Neural progenitor cell (in vitro differentiated cells): ENCODE results near the gene PTGDR. TPM values are rescaled to one million over a fixed set of nuclear protein-coding genes. Genes with fewer than 3 reads are reported as not detected.

Experiments used
- DNase-seq: peaks from one replicate; pipeline ENCODE4 v3.0.0-alpha.2; 2016; ENCODE audit warnings: low spot score
- H2AFZ ChIP-seq: fragments of 200-600 bp; sonication (generic); replicated peaks from 2 replicates; pipeline ENCODE4 v1.6.1; 2016; ENCODE audit warnings: antibody characterized with exemption
- H3F3A ChIP-seq: fragments of 200-600 bp; sonication (generic); 2 replicates; pipeline ENCODE4 v1.6.1; 2016; ENCODE audit warnings: antibody characterized with exemption, low read depth
- H3K27ac ChIP-seq: fragments of 200-600 bp; sonication (generic); 2 replicates; pipeline ENCODE4 v1.5.1; 2016; ENCODE audit warnings: mild to moderate bottlenecking
- H3K27me3 ChIP-seq: fragments of 200-600 bp; sonication (generic); 2 replicates; pipeline ENCODE4 v1.6.1; 2016; ENCODE audit warnings: mild to moderate bottlenecking, moderate library complexity
- H3K36me3 ChIP-seq: fragments of 200-600 bp; sonication (generic); 2 replicates; pipeline ENCODE4 v1.5.1; 2016
- H3K4me1 ChIP-seq: fragments of 200-600 bp; sonication (generic); 2 replicates; pipeline ENCODE4 v1.6.1; 2016; ENCODE audit warnings: mixed run types
- H3K4me2 ChIP-seq: fragments of 200-600 bp; sonication (generic); 2 replicates; pipeline ENCODE4 v1.6.1; 2016
- H3K4me3 ChIP-seq: fragments of 200-600 bp; sonication (generic); 2 replicates; pipeline ENCODE4 v1.5.1; 2016
- H3K79me2 ChIP-seq: fragments of 200-600 bp; sonication (generic); 2 replicates; pipeline ENCODE4 v1.6.1; 2016; ENCODE audit warnings: low read depth
- H3K9ac ChIP-seq: fragments of 200-600 bp; sonication (generic); 2 replicates; pipeline ENCODE4 v1.6.1; 2016
- H3K9me3 ChIP-seq: fragments of 200-600 bp; sonication (generic); 2 replicates; pipeline ENCODE4 v1.5.1; 2016; ENCODE audit warnings: low read depth
- H4K20me1 ChIP-seq: fragments of 200-600 bp; sonication (generic); 2 replicates; pipeline ENCODE4 v1.6.1; 2016; ENCODE audit warnings: low read depth
- H3K27ac Mint-ChIP-seq: 3 replicates; pipeline ENCODE4 v1.8.0; 2021; ENCODE audit warnings: mixed read lengths
- H3K27me3 Mint-ChIP-seq: 2 replicates; pipeline ENCODE4 v1.8.0; 2022; ENCODE audit warnings: low read depth, mild to moderate bottlenecking, inconsistent platforms, moderate library complexity, mixed read lengths; ENCODE audit not compliant: insufficient read depth
- H3K36me3 Mint-ChIP-seq: 3 replicates; pipeline ENCODE4 v1.8.0; 2021; ENCODE audit warnings: mixed read lengths
- H3K4me1 Mint-ChIP-seq: 3 replicates; pipeline ENCODE4 v1.8.0; 2021; ENCODE audit warnings: mixed read lengths
- H3K4me3 Mint-ChIP-seq: 3 replicates; pipeline ENCODE4 v1.8.0; 2021; ENCODE audit warnings: mild to moderate bottlenecking, moderate library complexity, mixed read lengths
- H3K9me3 Mint-ChIP-seq: 3 replicates; pipeline ENCODE4 v1.8.0; 2020; ENCODE audit warnings: mixed read lengths
- EZH2 ChIP-seq: fragments of 200-600 bp; sonication (generic); IDR thresholded peaks from 2 replicates; pipeline ENCODE4 v1.6.1; 2017; ENCODE audit warnings: antibody characterized with exemption, mild to moderate bottlenecking, moderate library complexity
- EZH2phosphoT487 ChIP-seq: fragments of 200-600 bp; sonication (generic); IDR thresholded peaks from 2 replicates; pipeline ENCODE4 v1.6.1; 2017; ENCODE audit warnings: antibody characterized with exemption
- total RNA-seq: library from RNA; depleted of rRNA; stranded (reverse); fragments of >200 nt; gene quantifications from 2 replicates; pipeline ENCODE4 v1.2.3, GENCODE V29; 2015; ENCODE audit warnings: low replicate concordance
- TF ChIP-seq, protein P1 (sequence below): fragments of 200-600 bp; sonication (generic); IDR thresholded peaks from 2 replicates; pipeline ENCODE4 v1.5.1; 2017; ENCODE audit warnings: antibody characterized with exemption, mild to moderate bottlenecking

The PTGDR gene
- total RNA-seq, 1 donor from 2014 or later = 0.58 TPM

DNA sequence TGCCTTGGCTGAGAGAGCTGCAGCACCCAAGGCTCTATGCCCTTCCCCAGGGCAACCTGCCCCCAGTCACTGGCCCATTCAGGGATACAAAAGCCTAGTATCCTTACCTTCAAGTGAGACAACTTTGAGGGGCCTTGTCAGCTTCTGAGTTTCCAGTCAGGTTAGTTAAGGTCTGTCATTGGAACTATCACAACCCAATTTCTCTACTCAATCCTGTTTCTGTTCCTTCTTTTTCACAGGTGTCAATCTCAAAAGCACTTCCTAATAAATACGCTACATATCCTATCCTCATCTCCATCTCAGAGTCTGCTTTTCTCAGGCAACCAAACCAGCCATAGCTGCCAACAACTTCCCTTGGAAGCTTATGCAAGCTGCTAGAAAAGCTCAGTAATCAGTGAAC lies 4.9 kb upstream of the PTGDR start:
- H3F3A ChIP-seq = no peaks in the 10 kb centered on the region
- H3K9me3 ChIP-seq = no peaks in the 10 kb centered on the region
- no peaks in the 10 kb centered on the region for H3K36me3 ChIP-seq
- Mint-ChIP-seq H3K36me3 (no peaks in the 10 kb centered on the region), H3K27ac (no peak overlapping the region), H3K4me1 (no peaks in the 10 kb centered on the region), H3K27me3 (peaks cover 22% of the 10 kb centered on the region), H3K4me3 (no peak overlapping the region), H3K9me3 (peaks cover 2% of the 10 kb centered on the region)
- no peaks in the 10 kb centered on the region for H4K20me1 ChIP-seq
- TF ChIP-seq EZH2 (no peak), EZH2phosphoT487 (no peak)
- TF ChIP-seq, protein P1, sequence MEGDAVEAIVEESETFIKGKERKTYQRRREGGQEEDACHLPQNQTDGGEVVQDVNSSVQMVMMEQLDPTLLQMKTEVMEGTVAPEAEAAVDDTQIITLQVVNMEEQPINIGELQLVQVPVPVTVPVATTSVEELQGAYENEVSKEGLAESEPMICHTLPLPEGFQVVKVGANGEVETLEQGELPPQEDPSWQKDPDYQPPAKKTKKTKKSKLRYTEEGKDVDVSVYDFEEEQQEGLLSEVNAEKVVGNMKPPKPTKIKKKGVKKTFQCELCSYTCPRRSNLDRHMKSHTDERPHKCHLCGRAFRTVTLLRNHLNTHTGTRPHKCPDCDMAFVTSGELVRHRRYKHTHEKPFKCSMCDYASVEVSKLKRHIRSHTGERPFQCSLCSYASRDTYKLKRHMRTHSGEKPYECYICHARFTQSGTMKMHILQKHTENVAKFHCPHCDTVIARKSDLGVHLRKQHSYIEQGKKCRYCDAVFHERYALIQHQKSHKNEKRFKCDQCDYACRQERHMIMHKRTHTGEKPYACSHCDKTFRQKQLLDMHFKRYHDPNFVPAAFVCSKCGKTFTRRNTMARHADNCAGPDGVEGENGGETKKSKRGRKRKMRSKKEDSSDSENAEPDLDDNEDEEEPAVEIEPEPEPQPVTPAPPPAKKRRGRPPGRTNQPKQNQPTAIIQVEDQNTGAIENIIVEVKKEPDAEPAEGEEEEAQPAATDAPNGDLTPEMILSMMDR = no peak
- no peak overlapping the region for H3K4me2 ChIP-seq
- no peak for DNase-seq
- H3K4me3 ChIP-seq = no peak overlapping the region
- no peaks in the 10 kb centered on the region for H3K4me1 ChIP-seq
- no peak overlapping the region for H3K27ac ChIP-seq
- no peak overlapping the region for H3K9ac ChIP-seq
- peaks cover 29% of the 10 kb centered on the region for H3K27me3 ChIP-seq
- peak overlapping the region; percentile 40 for H2AFZ ChIP-seq
- no peaks in the 10 kb centered on the region for H3K79me2 ChIP-seq

DNA sequence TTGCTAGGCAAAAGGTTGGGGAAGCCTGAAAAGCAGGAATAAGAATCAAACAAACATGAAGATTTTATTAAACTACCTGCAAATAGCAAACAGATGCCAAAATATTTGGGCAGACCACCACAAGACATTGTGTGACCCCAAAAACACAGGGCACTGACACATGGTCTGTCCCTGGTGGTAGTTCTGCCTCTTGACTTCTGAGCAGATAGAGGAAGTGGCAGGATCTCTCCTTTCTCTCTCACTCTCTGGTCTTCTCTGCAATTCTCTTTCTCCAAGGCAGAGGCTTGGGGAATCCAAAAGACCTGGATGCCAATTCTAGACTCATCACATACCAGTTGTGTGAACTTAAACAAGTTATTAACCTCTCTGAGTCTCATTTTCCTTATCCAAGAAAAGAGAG lies 4.3 kb upstream of the PTGDR start:
- Histone ChIP-seq H3K4me3 (no peak overlapping the region), H3K4me2 (no peak overlapping the region), H3K36me3 (no peaks in the 10 kb centered on the region), H3K79me2 (no peaks in the 10 kb centered on the region), H3K9ac (no peak overlapping the region), H3K9me3 (no peaks in the 10 kb centered on the region), H3K4me1 (no peaks in the 10 kb centered on the region), H4K20me1 (no peaks in the 10 kb centered on the region), H3K27me3 (peaks cover 35% of the 10 kb centered on the region), H3F3A (no peaks in the 10 kb centered on the region), H2AFZ (peak overlapping the region; percentile 40), H3K27ac (no peak overlapping the region)
- no peak for DNase-seq
- H3K9me3 Mint-ChIP-seq = peaks cover 2% of the 10 kb centered on the region
- H3K36me3 Mint-ChIP-seq = no peaks in the 10 kb centered on the region
- no peak overlapping the region for H3K27ac Mint-ChIP-seq
- peaks cover 4% of the 10 kb centered on the region for H3K4me1 Mint-ChIP-seq
- H3K27me3 Mint-ChIP-seq = peaks cover 25% of the 10 kb centered on the region
- TF ChIP-seq EZH2 = no peak
- TF ChIP-seq, protein P1 = no peak
- TF ChIP-seq EZH2phosphoT487 = no peak
- no peak overlapping the region for H3K4me3 Mint-ChIP-seq

DNA sequence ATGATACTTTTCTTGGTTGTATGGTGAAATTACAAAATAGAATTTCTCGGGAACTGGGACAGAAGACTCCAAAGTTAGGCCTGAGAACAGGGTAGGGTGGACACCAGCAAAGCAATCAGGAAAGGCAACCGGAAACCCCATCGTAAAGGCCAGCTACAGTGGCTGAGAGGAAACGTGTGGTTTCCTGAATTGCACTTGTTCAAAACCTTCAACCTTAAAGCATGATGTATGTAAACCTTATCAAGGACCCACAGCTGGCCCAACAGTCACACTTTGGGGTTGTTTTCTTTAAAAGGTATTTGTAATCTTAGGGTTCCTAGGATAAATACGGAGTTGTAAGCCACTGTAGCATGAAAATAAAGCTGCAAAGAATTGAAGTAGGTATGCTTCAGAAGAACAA lies 2.2 kb upstream of the PTGDR start:
- H3K27me3 Mint-ChIP-seq = peaks cover 43% of the 10 kb centered on the region
- Histone ChIP-seq H3K4me2 (no peak overlapping the region), H3K36me3 (no peaks in the 10 kb centered on the region), H3K9me3 (no peaks in the 10 kb centered on the region), H4K20me1 (no peaks in the 10 kb centered on the region), H3K9ac (no peak overlapping the region), H3K4me3 (no peak overlapping the region), H3K27ac (no peak overlapping the region), H3K4me1 (no peaks in the 10 kb centered on the region), H3F3A (no peaks in the 10 kb centered on the region), H2AFZ (no peak overlapping the region), H3K27me3 (peaks cover 55% of the 10 kb centered on the region), H3K79me2 (no peaks in the 10 kb centered on the region)
- peaks cover 11% of the 10 kb centered on the region for H3K4me1 Mint-ChIP-seq
- no peak for DNase-seq
- H3K9me3 Mint-ChIP-seq = peaks cover 2% of the 10 kb centered on the region
- H3K36me3 Mint-ChIP-seq = no peaks in the 10 kb centered on the region
- H3K27ac Mint-ChIP-seq = no peak overlapping the region
- no peak overlapping the region for H3K4me3 Mint-ChIP-seq
- TF ChIP-seq, protein P1 = no peak
- TF ChIP-seq EZH2 (no peak), EZH2phosphoT487 (no peak)
